Left renal cortex interstitium (tissue), 4 donors: ENCODE data around the gene FBXW11. TPM values are rescaled to one million over a fixed set of nuclear protein-coding genes. Genes with fewer than 3 reads are reported as not detected.

Experiments used
- DNase-seq, 4 donors: peaks; one replicate each; pipeline ENCODE4 v3.0.0-alpha.2; 2013; ENCODE audit warnings: low read depth in 4 of 4, low spot score in 2 of 4, missing footprints in 1 of 4
- polyA plus RNA-seq, 4 donors: library from polyadenylated mRNA; unstranded; fragments of 120-200 nt; gene quantifications; one replicate each; pipeline ENCODE4 v1.2.1, GENCODE V29; 2013; ENCODE audit not compliant: insufficient read length in 4 of 4

Gene FBXW11
- polyA plus RNA-seq = 10 to 100 TPM; 51.0 to 58.7 (median 55.5) TPM

GRCh38 chr5:172006321-172007174 lies at the start of gene FBXW11:
Gene FBXW11 (minus strand): TSS chr5:172006638. CDS start chr5:172006502, 136 bp downstream.
- peak; percentile 90 to 95 (median 93) for DNase-seq

- no peak for DNase-seq
Observed at GRCh38 chr5:172055996-172056395, 49.6 kb upstream of the FBXW11 start.

GRCh38 chr5:172055421-172055820 lies 49.0 kb upstream of the FBXW11 start:
- DNase-seq = no peak

GRCh38 chr5:172054611-172055153 lies 48.2 kb upstream of the FBXW11 start:
- DNase-seq = no peak

- DNase-seq = no peak
Observed at GRCh38 chr5:172052450-172053236, 46.2 kb upstream of the FBXW11 start.

- DNase-seq = no peak
Observed at GRCh38 chr5:172051643-172052339, 45.4 kb upstream of the FBXW11 start.

- no peak for DNase-seq
Observed at GRCh38 chr5:172050080-172050479, 43.6 kb upstream of the FBXW11 start.

GRCh38 chr5:172049226-172049796 lies 42.9 kb upstream of the FBXW11 start:
- no peak for DNase-seq

- no peak for DNase-seq
Observed at GRCh38 chr5:172048539-172049101, 42.2 kb upstream of the FBXW11 start.

- no peak for DNase-seq
Observed at GRCh38 chr5:172048170-172048422, 41.7 kb upstream of the FBXW11 start.

- no peak for DNase-seq
Observed at GRCh38 chr5:172046593-172046992, 40.2 kb upstream of the FBXW11 start.

GRCh38 chr5:172045315-172045632 lies 38.8 kb upstream of the FBXW11 start:
- no peak for DNase-seq

GRCh38 chr5:172044631-172045314 lies 38.3 kb upstream of the FBXW11 start:
- DNase-seq = no peak

- DNase-seq = no peak
Observed at GRCh38 chr5:172043865-172044264, 37.4 kb upstream of the FBXW11 start.

GRCh38 chr5:172042183-172042582 lies 35.7 kb upstream of the FBXW11 start:
- DNase-seq = no peak

- no peak for DNase-seq
Observed at GRCh38 chr5:172038167-172038566, 31.7 kb upstream of the FBXW11 start.

GRCh38 chr5:172035049-172035448 lies 28.6 kb upstream of the FBXW11 start:
- no peak for DNase-seq

- DNase-seq = no peak
Observed at GRCh38 chr5:172031894-172032461, 25.5 kb upstream of the FBXW11 start.

- DNase-seq = no peak
Observed at GRCh38 chr5:172029876-172030275, 23.4 kb upstream of the FBXW11 start.

GRCh38 chr5:172028167-172028566 lies 21.7 kb upstream of the FBXW11 start:
- DNase-seq = peak in 1 of 4 donors; percentile 25
